Measurements from ENCODE around the gene RDH14.

GRCh38 chr2:18560031-18560796 is at the start of gene RDH14:
- TF ChIP-seq CTCF (IDR thresholded peaks at IDR 0.05) = peak in 2 of 6 experiments; percentile 2 to 10
- peak in 3 of 4 donors; percentile 44 to 75 (median 60) for TF ChIP-seq POLR2A (IDR thresholded peaks at IDR 0.05)
